ENCODE measurements around the gene GRM1. TPM values are rescaled to one million over a fixed set of nuclear protein-coding genes. Genes with fewer than 3 reads are reported as not detected.

Gene GRM1
- total RNA-seq, 2 donors from 2014 or later: 0.57 to 0.62 TPM

GRCh38 chr6:146364816-146365594 lies 336.1 kb downstream of the GRM1 start:
- H3K9me3 ChIP-seq (ENCODE audit: control insufficient read depth, low read length): peaks cover 11% of the 10 kb centered on the region
- no peak overlapping the region for H3K27ac ChIP-seq (ENCODE audit: low read depth, low read length)
- H3K27ac Mint-ChIP-seq: no peak overlapping the region
- H3K9ac ChIP-seq (ENCODE audit: extremely low read depth, low read length, poor library complexity, severe bottlenecking): no peak overlapping the region
- no peaks in the 10 kb centered on the region for H3K36me3 ChIP-seq (ENCODE audit: control insufficient read depth, insufficient read depth, low read length)
- H3K9me3 Mint-ChIP-seq: peaks cover 7% of the 10 kb centered on the region
- no peaks in the 10 kb centered on the region for H3K27me3 ChIP-seq (ENCODE audit: control insufficient read depth, insufficient read depth, low read length, poor library complexity, severe bottlenecking)
- no peaks in the 10 kb centered on the region for H3K36me3 Mint-ChIP-seq (ENCODE audit: low read depth)
- H3K27me3 Mint-ChIP-seq (ENCODE audit: insufficient read depth): no peaks in the 10 kb centered on the region
- H3K4me1 ChIP-seq (ENCODE audit: control insufficient read depth, insufficient read depth, low read length): no peaks in the 10 kb centered on the region
- H3K4me1 Mint-ChIP-seq: peaks cover 11% of the 10 kb centered on the region
- no peak overlapping the region for H3K4me3 Mint-ChIP-seq
- 67 to 95% methylated on average over 1 to 3 of the region's 3 CpGs for whole genome bisulfite sequencing, 2 experiments (ENCODE audit: insufficient coverage in 1 of 2, insufficient read length in 1 of 2)
- TF ChIP-seq CTCF (conservative IDR thresholded peaks at IDR 0.05): no peak
- H3K4me3 ChIP-seq (ENCODE audit: low read length): peak overlapping the region; percentile 14
- no peak for DNase-seq

- peaks cover 19% of the 10 kb centered on the region for H3K9me3 ChIP-seq (ENCODE audit: control insufficient read depth, low read length)
- no peak overlapping the region for H3K27ac ChIP-seq (ENCODE audit: low read depth, low read length)
- Mint-ChIP-seq H3K4me3 (no peak overlapping the region), H3K36me3 (ENCODE audit: low read depth) (no peaks in the 10 kb centered on the region), H3K4me1 (peaks cover 11% of the 10 kb centered on the region), H3K27ac (no peak overlapping the region), H3K9me3 (peaks cover 14% of the 10 kb centered on the region), H3K27me3 (ENCODE audit: insufficient read depth) (no peaks in the 10 kb centered on the region)
- 86 to 100% methylated on average over 1 of the region's 1 CpG for WGBS, 2 experiments (ENCODE audit: insufficient coverage in 1 of 2, insufficient read length in 1 of 2)
- H3K27me3 ChIP-seq (ENCODE audit: control insufficient read depth, insufficient read depth, low read length, poor library complexity, severe bottlenecking): no peaks in the 10 kb centered on the region
- no peak for DNase-seq
- TF ChIP-seq CTCF (conservative IDR thresholded peaks at IDR 0.05): no peak
- no peak overlapping the region for H3K4me3 ChIP-seq (ENCODE audit: low read length)
- no peak overlapping the region for H3K9ac ChIP-seq (ENCODE audit: extremely low read depth, low read length, poor library complexity, severe bottlenecking)
- H3K36me3 ChIP-seq (ENCODE audit: control insufficient read depth, insufficient read depth, low read length): no peaks in the 10 kb centered on the region
- H3K4me1 ChIP-seq (ENCODE audit: control insufficient read depth, insufficient read depth, low read length): no peaks in the 10 kb centered on the region
Measured at GRCh38 chr6:146367061-146367460, 338.2 kb downstream of the GRM1 start.

- H3K9me3 Mint-ChIP-seq: peaks cover 17% of the 10 kb centered on the region
- H3K4me1 Mint-ChIP-seq: no peaks in the 10 kb centered on the region
- Histone ChIP-seq H3K4me3 (ENCODE audit: low read length) (no peak overlapping the region), H3K27me3 (ENCODE audit: control insufficient read depth, insufficient read depth, low read length, poor library complexity, severe bottlenecking) (no peaks in the 10 kb centered on the region), H3K9me3 (ENCODE audit: control insufficient read depth, low read length) (peaks cover 26% of the 10 kb centered on the region), H3K27ac (ENCODE audit: low read depth, low read length) (no peak overlapping the region), H3K4me1 (ENCODE audit: control insufficient read depth, insufficient read depth, low read length) (no peaks in the 10 kb centered on the region), H3K36me3 (ENCODE audit: control insufficient read depth, insufficient read depth, low read length) (no peaks in the 10 kb centered on the region), H3K9ac (ENCODE audit: extremely low read depth, low read length, poor library complexity, severe bottlenecking) (no peak overlapping the region)
- no peak for TF ChIP-seq CTCF (conservative IDR thresholded peaks at IDR 0.05)
- no peak overlapping the region for H3K4me3 Mint-ChIP-seq
- H3K36me3 Mint-ChIP-seq (ENCODE audit: low read depth): no peaks in the 10 kb centered on the region
- DNase-seq: no peak
- 100% methylated on average over 1 of the region's 1 CpG for WGBS, 2 experiments (ENCODE audit: insufficient coverage in 1 of 2, insufficient read length in 1 of 2)
- H3K27me3 Mint-ChIP-seq (ENCODE audit: insufficient read depth): no peaks in the 10 kb centered on the region
- no peak overlapping the region for H3K27ac Mint-ChIP-seq
Measured at GRCh38 chr6:146369866-146370265, 341.0 kb downstream of the GRM1 start.

Measured in endodermal cell (in vitro differentiated cells).